ENCODE measurements around the gene RNF175. TPM values are rescaled to one million over a fixed set of nuclear protein-coding genes. Genes with fewer than 3 reads are reported as not detected.

Gene RNF175
- total RNA-seq, 1 experiment from 2014 or later: not detected

DNA sequence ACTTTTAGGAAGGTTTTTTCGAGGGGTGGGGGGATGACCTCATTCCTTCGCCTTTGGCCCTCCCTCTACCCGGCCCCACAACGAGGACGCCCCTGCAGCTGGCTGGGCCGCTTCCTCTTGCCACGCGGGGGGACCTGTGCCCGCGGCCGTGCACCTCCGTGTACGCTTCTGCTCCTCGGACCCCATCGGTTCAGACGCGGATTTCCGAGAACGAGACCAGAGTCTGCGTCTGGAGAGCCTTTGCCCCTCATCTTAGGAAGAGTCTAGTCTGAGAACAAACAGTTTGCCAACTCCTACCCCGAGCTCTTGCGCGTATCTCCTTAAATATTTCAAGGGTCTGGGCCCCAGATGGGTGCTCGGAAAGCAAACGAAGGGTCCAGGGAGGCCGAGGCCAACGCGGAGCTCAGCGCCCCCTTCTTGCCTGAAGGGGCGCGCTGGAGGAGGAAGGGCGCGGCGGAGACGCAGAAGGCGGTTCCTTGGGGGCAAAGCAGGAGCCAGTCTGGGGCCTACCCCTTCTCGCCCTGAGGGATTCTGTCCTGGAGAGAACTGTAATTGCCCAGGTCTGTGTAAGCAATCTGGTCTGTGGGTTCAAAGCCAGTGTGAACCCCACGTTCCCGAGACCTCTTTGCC, 32.9 kb upstream of the RNF175 start:
- Histone ChIP-seq H3F3A (ENCODE audit: insufficient read depth, low read depth) (no peaks in the 10 kb centered on the region), H2AFZ (no peak overlapping the region), H4K20me1 (ENCODE audit: insufficient read depth) (no peaks in the 10 kb centered on the region), H3K36me3 (ENCODE audit: low read depth) (no peaks in the 10 kb centered on the region), H3K4me3 (no peak overlapping the region), H3K9me2 (ENCODE audit: insufficient read depth) (no peaks in the 10 kb centered on the region), H3K27me3 (ENCODE audit: insufficient read depth, low read depth) (no peaks in the 10 kb centered on the region), H3K27ac (no peak overlapping the region), H3K4me1 (replicated peaks; ENCODE audit: insufficient read depth) (no peaks in the 10 kb centered on the region), H3K9me3 (ENCODE audit: insufficient read depth, low read depth) (no peaks in the 10 kb centered on the region), H3K79me2 (ENCODE audit: low read depth) (no peaks in the 10 kb centered on the region), H3K4me2 (no peak overlapping the region)
- TF ChIP-seq, protein P1, sequence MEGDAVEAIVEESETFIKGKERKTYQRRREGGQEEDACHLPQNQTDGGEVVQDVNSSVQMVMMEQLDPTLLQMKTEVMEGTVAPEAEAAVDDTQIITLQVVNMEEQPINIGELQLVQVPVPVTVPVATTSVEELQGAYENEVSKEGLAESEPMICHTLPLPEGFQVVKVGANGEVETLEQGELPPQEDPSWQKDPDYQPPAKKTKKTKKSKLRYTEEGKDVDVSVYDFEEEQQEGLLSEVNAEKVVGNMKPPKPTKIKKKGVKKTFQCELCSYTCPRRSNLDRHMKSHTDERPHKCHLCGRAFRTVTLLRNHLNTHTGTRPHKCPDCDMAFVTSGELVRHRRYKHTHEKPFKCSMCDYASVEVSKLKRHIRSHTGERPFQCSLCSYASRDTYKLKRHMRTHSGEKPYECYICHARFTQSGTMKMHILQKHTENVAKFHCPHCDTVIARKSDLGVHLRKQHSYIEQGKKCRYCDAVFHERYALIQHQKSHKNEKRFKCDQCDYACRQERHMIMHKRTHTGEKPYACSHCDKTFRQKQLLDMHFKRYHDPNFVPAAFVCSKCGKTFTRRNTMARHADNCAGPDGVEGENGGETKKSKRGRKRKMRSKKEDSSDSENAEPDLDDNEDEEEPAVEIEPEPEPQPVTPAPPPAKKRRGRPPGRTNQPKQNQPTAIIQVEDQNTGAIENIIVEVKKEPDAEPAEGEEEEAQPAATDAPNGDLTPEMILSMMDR (conservative IDR thresholded peaks at IDR 0.05): no peak
- TF ChIP-seq EZH2 (IDR thresholded peaks at IDR 0.05; ENCODE audit: low read depth): no peak
- intact Hi-C loops (cut with micrococcal nuclease; ENCODE audit: unreplicated experiment): no loop called here
- BruUV-seq (replicated peaks): no TSS peak
- CTCF ChIA-PET: no interaction called here
- POLR2A ChIA-PET (ENCODE audit: unreplicated experiment): no interaction called here
- no peak for DNase-seq

DNA sequence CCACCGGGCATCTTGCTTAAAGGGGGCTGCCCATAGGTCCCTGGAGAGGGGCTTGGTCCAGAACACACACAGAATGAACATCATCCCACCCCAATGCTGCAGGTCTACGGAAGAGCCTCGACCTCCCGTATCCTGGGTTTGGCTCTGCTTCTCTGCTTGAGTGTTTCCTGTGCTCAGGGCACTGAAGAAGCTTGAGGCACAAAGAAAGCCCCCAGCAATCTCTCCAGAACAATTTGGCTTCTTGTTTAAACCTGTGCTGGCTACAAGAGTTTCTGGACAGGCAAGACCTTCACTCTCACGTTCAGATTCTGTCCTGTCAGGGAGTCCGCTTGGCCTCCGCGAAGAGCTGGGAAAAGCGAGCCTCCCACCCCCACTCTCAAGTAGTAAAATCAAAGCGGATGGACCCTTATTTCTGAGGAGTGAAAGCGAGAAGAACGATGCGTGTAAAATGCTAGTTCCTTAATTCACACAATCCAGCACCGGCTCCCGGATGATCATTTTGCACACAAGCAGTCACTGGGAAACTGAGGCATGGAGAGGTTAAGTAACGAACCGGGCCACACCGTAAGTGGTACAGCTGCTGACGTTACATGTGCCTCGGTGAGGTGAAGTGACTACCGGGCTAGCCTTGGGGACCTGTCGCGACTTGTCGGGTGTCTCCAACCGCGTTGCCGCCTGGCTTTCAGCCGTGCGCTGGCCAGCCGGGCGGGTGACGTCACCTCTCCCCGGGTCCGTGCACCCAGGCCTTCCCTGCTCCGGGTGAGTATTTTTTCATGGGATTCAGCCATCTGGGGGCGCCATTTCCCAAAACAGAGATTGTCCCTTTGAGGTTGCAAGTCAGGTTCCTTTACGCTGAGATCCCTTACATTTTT, 32.2 kb upstream of the RNF175 start:
- H3K9me3 ChIP-seq (ENCODE audit: insufficient read depth, low read depth): no peaks in the 10 kb centered on the region
- intact Hi-C loops (cut with micrococcal nuclease; ENCODE audit: unreplicated experiment): no loop called here
- BruUV-seq (replicated peaks): no TSS peak
- no peaks in the 10 kb centered on the region for H4K20me1 ChIP-seq (ENCODE audit: insufficient read depth)
- no peaks in the 10 kb centered on the region for H3K4me1 ChIP-seq (replicated peaks; ENCODE audit: insufficient read depth)
- no peaks in the 10 kb centered on the region for H3K27me3 ChIP-seq (ENCODE audit: insufficient read depth, low read depth)
- no peak overlapping the region for H3K27ac ChIP-seq
- TF ChIP-seq, protein P1 (conservative IDR thresholded peaks at IDR 0.05): no peak
- no peak for TF ChIP-seq EZH2 (IDR thresholded peaks at IDR 0.05; ENCODE audit: low read depth)
- ChIA-PET CTCF (no interaction called here), POLR2A (ENCODE audit: unreplicated experiment) (no interaction called here)
- no peak overlapping the region for H2AFZ ChIP-seq
- no peaks in the 10 kb centered on the region for H3F3A ChIP-seq (ENCODE audit: insufficient read depth, low read depth)
- no peak for DNase-seq
- H3K79me2 ChIP-seq (ENCODE audit: low read depth): no peaks in the 10 kb centered on the region
- no peak overlapping the region for H3K4me2 ChIP-seq
- H3K9me2 ChIP-seq (ENCODE audit: insufficient read depth): no peaks in the 10 kb centered on the region
- no peak overlapping the region for H3K4me3 ChIP-seq
- H3K36me3 ChIP-seq (ENCODE audit: low read depth): no peaks in the 10 kb centered on the region

DNA sequence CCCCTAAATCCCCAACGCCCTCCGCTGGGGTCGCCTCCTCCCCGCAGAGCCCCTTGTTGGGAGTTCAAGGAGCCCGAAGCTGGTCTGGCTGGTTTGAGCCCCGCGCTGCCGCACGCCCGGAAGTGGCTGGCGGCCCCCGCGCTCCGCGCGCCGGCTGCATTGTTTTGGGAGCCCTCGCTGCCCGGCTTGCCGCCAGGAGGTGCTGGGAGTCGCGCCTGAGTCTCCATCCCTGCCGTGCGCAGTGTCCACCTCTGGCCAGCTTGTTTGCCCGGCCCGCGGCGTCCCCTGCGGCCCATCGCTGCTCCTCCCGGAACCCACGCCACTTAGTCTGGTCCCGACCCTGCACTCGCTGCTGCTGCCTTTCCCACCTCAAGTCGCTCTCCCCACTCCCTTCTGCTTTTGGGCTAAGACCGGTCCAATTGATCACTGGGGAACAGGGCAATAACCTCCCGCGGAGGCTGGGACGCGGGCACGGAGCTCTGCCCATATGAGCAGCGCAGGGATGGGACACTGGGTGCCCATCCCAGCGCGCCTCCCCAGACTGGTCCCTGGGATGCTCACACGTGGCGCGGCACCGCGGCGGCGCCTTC, 31.2 kb upstream of the RNF175 start:
- H3K4me1 ChIP-seq (replicated peaks; ENCODE audit: insufficient read depth): no peaks in the 10 kb centered on the region
- no peak for DNase-seq
- no peak overlapping the region for H2AFZ ChIP-seq
- H3K27ac ChIP-seq: no peak overlapping the region
- H3K9me3 ChIP-seq (ENCODE audit: insufficient read depth, low read depth): no peaks in the 10 kb centered on the region
- POLR2A ChIA-PET (ENCODE audit: unreplicated experiment): interaction anchor here (0.5 kb wide), 1 partner anchor 211 kb away, joined by 3 read pairs; no protein-coding TSS in a partner anchor
- H3F3A ChIP-seq (ENCODE audit: insufficient read depth, low read depth): no peaks in the 10 kb centered on the region
- BruUV-seq (replicated peaks): no TSS peak
- no peak for TF ChIP-seq EZH2 (IDR thresholded peaks at IDR 0.05; ENCODE audit: low read depth)
- TF ChIP-seq, protein P1 (conservative IDR thresholded peaks at IDR 0.05): no peak
- H3K79me2 ChIP-seq (ENCODE audit: low read depth): no peaks in the 10 kb centered on the region
- intact Hi-C loops (cut with micrococcal nuclease; ENCODE audit: unreplicated experiment): no loop called here
- CTCF ChIA-PET: no interaction called here
- H4K20me1 ChIP-seq (ENCODE audit: insufficient read depth): no peaks in the 10 kb centered on the region
- no peak overlapping the region for H3K4me3 ChIP-seq
- no peak overlapping the region for H3K4me2 ChIP-seq
- no peaks in the 10 kb centered on the region for H3K27me3 ChIP-seq (ENCODE audit: insufficient read depth, low read depth)
- no peaks in the 10 kb centered on the region for H3K9me2 ChIP-seq (ENCODE audit: insufficient read depth)
- no peaks in the 10 kb centered on the region for H3K36me3 ChIP-seq (ENCODE audit: low read depth)
